Measurements from ENCODE around the gene OOEP.

Gene OOEP

DNA sequence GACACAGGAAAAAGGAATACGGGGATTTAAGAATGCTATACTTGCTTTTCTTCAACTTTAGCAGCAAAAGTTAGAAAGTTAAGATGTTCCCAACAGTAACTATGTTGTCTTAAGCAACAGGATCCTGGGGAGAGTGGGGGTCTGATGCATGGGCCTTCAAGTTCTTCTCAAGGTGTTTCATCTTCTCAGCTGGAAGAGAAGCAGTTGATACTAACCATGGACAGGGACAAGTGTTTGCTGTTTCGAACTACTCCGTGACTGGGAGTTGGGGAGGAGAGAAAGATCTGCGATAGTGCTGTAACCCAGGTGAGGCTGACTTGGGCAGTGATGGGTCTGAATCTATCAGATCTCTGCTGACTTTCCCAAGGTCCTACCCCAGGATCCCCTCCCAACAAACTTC lies 1.0 kb downstream of the OOEP start:
- H3K4me3 ChIP-seq = no peak overlapping the region
- no peak overlapping the region for H3K27ac ChIP-seq

DNA sequence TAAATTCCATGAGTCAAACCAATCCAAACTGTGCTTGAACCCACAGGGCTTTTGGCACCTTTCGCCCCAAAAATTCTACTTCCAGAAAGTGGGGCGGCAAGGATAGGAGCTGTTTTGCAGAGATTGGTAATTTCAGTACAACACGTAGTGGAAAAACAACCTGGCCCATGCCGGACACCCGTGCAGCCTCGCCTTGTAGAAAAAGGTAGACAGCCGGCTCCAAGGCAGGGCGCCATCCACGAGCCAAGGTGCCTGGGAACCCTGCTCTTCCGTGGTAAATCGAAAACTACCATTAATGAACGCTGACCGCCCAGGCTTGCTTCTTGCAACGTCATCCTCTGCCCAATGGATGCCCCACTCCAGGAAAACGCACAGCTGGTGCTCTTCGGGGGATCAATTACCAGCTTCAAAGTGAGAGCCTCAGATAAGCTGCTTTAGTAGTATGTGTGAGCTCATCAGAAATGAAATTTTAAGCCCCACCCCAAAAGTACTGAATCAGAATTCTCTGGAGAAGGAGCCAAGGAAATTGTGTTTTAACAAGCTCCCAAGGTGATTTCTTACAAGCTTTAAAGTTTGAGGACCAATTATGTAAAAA lies 1.8 kb downstream of the OOEP start:
- no peak overlapping the region for H3K27ac ChIP-seq
- no peak overlapping the region for H3K4me3 ChIP-seq

DNA sequence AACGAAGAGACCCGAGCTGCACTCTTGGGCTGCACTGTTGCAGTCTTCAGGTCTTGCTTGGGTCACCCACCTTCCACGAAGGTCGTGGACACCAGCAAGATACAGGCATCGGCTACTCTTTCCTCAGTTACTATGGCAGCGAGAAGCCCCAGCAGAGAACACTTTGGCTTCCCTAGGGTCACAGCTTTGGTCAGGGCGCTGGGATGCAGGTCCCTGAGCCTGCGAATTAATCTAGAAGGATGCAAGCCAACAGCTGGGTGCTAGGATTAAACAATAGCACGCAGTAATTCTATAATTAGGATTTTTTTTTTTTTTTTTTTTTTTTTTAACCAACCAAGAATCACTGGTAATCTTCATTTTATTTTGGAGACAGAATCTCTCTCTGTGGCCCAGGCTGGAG lies 5.1 kb downstream of the OOEP start:
- Histone ChIP-seq H3K4me3 (no peak overlapping the region), H3K27ac (no peak overlapping the region)

DNA sequence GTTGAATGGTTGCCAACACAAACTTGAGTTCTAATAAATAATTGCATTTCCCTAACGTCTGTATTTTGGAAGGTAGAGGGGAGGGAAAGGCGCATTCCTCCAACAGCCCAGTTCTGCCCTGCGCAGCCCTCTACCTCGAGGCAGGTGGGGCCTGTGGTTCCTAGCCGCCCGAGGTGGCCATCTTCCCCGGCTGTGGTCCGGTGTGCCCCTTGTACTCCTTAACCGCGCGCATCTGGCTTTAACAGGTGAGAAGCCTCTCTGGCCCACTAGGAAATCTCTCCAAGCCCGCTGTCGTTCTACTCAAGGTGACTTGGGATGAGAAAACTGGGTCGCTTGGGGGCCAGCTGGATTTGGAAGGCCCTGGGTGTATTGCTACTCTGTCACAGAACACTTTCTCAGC lies 5.6 kb downstream of the OOEP start:
- H3K27ac ChIP-seq = no peak overlapping the region
- no peak overlapping the region for H3K4me3 ChIP-seq

DNA sequence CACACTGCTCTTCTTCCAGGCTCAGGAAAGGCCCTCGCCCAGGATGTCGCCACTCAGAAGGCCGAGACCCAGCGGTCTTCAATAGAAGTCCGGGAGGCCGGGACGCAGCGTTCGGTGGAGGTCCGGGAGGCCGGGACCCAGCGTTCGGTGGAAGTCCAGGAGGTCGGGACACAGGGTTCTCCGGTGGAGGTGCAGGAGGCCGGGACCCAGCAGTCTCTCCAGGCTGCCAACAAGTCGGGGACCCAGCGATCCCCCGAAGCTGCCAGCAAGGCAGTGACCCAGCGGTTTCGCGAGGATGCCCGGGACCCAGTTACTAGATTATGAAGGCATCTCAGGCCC lies 6.2 kb downstream of the OOEP start:
- Histone ChIP-seq H3K27ac (no peak overlapping the region), H3K4me3 (no peak overlapping the region)

DNA sequence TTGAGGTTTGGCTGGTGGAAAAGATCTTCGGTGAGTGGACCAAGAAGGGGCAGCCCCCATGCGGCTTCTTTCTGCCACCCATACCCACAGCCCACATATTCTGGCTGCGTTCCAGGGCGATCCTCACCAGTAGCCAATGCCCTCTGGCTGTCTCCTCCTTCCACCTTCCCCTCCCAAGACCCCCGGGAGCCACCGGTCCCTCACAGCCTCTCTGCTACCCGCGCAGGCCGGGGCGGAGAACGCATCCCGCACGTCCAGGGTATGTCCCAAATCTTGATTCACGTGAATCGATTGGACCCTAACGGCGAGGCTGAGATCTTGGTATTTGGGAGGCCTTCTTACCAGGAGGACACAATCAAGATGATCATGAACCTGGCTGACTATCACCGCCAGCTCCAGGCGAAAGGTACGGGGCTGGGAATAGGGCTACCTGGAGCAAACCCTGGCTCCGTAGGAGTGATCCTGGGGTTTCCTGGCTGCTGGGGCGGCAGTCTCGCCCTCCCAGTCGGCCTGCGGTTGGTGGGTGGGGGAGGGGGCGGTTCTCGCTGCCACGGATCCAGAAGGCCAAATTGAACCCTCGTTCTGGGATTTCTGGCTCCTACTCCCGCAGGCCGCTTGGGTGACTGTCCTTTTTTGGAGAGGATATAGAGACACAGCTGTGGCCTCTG lies 6.7 kb downstream of the OOEP start:
- Histone ChIP-seq H3K4me3 (no peak overlapping the region), H3K27ac (no peak overlapping the region)

DNA sequence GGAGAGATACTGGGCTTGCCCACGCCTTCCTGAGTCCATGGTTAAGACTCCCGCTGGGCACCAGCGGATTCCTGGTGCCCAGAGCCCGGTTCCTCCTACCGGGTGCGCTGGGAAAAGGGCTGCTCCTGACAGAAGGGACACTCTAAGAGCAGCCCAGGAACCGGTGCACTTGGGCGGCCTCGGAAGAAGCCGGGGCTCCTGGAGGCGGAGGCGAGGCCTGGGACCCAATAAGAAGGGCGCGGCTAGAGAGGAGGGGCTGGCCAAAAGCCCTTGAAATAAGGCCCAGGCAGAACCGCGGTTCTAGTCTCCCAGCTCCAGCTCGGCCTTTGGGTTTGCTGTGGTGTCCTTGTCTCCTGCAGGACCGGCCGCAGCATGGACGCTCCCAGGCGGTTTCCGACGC lies 7.3 kb downstream of the OOEP start, which contains the start of gene KHDC3L:
TSS of gene KHDC3L (plus strand) at position 301 of the 400 bp plus-strand sequence. CDS start at position 373, 72 bp downstream.
- no peak within 1 kb of the TSS for H3K4me3 ChIP-seq
- H3K27ac ChIP-seq = no peak within 1 kb of the TSS

DNA sequence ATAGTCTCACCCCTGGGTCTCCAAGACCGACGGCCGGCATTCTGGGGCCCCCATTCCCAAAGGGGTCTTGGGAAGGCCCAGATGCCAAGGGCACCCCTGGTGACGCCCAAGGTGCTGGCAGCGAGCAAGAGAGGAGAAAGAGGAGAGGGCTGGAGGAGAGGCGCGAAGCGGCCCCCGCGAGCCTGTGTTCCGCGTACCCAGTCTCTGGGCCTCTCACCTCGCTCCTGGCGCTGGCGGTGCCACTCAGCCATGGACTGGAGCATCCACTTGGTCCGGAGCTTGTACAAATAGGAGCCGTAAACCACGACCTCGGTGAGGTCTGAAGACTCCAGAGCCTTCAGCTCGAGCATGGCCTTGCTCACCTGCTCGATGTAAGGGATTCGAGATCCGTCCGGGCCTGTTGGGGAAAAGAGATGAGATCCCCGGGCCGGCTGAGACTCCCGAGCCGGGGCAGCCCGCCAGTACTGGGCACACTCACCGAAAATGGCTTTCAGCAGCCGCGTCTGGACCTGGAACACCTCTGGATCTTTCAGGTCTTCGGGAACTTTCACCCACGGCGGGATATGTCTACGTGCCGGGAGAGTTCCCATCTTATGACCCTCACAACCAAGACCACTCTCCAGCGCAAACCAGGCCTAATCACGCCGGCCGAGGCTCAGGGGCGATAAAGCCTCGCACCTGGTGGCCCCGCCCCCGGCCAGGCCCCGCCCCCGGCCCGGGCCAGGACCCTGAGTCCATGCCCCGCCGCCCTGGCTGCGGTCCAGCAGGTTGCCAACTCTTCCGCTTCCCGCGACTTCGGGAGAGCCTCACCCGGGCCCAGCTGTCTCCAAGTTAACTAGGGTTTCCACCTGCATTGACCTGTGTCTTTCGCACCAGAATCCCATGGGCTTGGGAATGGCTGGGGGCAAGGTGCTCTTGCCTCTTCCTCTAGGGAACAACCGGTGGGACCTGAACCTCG lies 15.8 kb downstream of the OOEP start, which contains the start of gene DPPA5:
TSS of gene DPPA5 (minus strand) at position 641 of the 958 bp plus-strand sequence. CDS start at position 590, 51 bp downstream.
- H3K4me3 ChIP-seq = no peak within 1 kb of the TSS
- no peak within 1 kb of the TSS for H3K27ac ChIP-seq

DNA sequence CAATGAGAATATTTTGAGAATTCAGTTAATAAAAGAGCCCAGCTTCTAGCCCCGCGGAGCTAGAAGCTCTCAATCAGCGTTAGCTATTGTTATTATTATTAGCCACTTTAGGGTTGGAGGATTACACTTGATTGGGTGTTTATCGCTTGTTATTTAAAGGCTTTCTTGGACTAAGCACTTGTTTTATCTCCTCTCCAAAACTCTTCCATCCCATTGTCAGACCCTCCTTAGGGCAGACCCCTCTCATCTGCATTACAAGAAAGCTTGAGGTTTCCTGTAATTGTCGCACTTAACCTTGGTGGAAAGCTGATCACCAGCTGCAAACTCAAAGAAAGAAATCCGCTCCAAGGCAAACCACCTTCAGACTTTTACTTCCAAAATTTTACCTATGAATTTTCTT lies 20.4 kb downstream of the OOEP start:
- no peak overlapping the region for H3K27ac ChIP-seq
- no peak overlapping the region for H3K4me3 ChIP-seq

DNA sequence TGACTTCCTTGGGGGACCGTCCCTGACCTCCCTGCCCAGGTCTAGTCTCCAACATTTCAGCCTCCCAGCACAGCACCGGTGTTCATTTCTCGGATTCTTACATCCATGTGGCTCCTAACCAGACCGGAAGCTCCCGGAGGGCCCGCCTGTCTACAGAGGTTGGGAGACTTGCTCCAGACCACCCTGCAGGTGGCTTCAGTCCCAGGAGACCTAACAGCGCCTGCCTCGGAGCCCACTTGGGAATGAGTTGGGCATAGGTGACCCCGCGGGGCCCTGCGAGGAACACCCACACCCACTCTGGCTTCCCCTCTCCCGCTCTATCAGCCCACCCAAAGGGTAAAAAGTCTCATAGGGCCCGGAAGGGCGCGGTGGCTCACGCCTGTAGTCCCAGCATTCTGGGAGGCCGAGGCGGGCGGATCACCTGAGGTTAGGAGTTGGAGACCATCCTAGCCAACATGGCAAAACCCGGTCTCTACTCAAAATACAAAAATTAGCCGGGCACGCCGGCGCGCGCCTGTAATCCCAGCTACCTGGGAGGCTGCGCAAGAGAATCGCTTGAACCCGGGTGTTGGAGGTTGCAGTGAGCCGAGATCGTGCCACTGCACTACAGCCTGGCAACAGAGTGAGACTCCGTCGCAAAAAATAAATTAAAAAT lies 21.0 kb downstream of the OOEP start:
- H3K27ac ChIP-seq = no peak overlapping the region
- no peak overlapping the region for H3K4me3 ChIP-seq

DNA sequence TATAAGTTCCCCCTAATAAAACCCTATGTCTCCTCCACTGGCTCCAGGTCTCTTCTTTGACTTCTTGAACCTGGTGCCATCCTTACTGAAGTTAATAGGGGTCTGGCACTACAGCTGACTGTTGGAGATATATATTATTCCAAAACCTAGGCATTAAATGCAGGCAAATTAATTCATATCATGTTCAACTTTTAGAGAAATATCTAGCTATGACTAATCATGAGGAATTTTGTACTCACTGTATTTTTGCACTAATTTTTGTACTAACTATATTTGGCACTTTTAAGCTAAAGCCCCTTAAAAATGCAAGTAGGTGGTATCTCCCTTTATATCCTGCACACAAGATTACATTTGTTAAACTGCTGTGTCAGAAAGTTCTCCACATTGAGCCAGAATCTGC lies 26.5 kb downstream of the OOEP start:
- Histone ChIP-seq H3K4me3 (no peak overlapping the region), H3K27ac (no peak overlapping the region)

DNA sequence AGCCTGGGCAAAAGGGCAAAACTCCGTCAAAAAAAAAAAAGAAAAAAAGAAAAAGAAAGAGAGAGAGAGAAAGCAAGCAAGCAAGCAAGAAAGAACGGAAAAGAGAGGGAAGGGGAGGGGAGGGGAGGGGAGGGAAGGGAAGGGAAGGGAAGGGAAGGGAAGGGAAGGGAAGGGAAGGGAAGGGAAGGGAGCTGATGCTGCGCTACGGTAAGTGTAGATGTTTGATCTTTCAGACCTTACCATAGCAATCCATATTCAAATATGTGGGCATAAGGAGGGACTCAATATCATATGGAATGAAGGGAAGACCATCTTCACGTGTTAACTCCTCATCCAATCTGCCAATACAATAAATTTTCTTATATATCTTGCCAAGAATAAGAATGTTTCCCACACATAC lies 27.5 kb downstream of the OOEP start:
- H3K27ac ChIP-seq = no peak overlapping the region
- no peak overlapping the region for H3K4me3 ChIP-seq

DNA sequence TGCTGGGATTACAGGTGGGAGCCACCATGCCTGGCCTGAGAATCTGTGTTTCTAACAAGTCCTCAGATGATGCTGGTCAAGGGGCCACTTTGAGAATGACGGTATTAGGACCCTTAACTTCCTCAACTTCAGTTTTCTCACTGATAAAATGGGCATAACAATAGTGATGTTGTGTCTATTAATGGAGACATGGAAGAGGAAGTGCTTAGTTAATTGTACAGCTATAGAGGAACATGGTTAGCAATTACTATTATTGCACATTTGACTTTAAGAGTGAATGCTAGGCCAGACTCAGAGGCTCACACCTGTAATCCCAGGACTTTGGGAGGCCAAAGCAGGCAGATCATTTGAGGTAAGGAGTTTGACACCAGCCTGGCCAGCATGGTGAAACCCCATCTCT lies 28.4 kb downstream of the OOEP start:
- Histone ChIP-seq H3K27ac (no peak overlapping the region), H3K4me3 (no peak overlapping the region)

DNA sequence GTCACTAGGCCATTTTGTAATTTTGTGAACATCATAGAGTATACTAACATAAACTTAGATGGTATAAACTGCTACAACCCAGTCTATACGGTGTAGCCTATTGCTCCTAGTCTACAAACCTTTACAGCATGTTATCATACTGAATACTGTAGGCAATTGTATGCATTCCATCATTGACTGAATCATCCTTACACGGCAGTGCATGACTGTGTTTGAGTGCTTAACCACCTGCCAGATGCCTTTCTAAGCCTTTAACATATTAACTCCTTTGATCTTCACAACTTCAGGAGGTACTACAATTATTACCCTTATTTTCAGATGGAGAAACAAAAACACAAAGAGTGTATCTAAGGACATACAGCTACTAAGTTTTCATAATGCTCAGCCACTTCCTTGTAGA lies 29.6 kb downstream of the OOEP start:
- Histone ChIP-seq H3K27ac (no peak overlapping the region), H3K4me3 (no peak overlapping the region)

DNA sequence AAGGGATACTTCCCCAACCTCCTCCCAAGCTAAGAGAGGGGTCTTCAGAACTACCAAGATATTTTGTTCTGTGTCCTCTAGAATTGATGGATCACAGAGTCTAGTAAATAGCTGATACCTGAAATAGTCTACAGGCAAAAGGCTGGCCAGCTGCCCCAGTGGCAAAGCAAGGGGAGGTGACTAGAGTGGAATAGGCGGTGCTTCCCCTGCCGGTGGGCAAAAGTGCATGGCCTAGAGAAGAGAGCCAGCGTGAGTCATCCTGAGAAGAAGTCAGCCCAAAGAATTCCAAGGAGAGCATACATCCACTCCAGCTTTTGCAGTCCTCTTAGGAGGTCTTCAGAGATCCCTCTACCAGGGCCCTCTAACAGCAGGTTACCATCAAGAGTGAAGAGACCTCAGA lies 30.4 kb downstream of the OOEP start:
- Histone ChIP-seq H3K27ac (no peak overlapping the region), H3K4me3 (no peak overlapping the region)

DNA sequence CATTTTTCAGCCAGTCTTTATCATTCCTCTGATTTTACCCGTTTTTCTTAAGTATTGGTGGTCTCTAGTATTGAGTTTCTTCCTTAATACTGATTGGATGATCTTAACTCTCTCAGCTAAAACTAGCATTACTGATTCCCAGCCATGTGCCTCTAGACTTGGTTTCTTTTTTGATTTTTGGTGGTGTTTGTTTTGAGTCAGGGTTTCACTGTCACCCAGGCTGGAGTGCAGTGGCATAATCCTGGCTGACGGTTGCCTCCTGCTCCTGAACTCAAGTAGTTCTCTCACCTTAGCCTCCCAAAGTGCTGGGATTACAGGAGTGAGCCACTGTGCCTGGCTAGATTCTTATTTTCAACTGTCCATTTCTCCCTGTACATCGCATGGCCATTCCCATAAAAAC lies 40.5 kb downstream of the OOEP start:
- no peak overlapping the region for H3K27ac ChIP-seq
- no peak overlapping the region for H3K4me3 ChIP-seq

DNA sequence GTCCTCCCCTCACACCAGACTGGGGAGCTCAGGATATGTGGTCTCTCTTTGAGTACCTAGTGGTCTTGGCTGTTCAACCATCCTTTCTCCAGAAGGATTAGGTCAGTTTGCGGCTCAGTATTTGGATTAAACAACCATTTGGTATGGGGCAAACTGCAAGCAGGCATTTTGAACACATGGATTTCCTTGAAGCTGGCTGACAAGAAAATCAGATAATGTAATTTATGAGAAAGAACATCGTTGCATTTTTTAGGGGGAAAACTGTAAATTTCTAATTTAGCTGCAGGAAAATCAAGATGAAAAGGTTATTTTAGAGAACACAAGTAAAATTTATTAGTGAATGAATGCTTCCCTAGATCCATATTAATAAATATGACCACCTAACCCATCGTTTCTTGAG lies 40.9 kb downstream of the OOEP start:
- H3K27ac ChIP-seq = no peak overlapping the region
- no peak overlapping the region for H3K4me3 ChIP-seq

DNA sequence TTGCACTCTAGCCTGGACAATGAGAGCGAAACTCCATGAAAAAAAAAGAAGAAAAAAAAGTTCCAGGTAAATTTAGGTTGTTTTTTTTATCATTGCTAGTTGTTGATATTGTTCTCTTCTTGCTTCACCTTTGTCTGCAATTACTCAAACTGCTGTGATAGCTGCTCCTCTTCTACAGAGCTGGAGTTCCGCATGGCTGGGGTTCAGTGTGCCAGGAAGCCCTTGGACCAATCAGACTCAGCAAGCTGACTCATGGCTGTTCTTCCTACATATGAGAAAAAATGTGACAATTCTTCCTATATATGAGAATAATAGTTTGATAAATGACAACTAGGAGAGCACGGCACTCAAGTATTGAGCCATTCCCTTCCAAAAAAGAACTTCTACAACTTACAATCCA lies 44.0 kb downstream of the OOEP start:
- no peak overlapping the region for H3K4me3 ChIP-seq
- H3K27ac ChIP-seq = no peak overlapping the region

DNA sequence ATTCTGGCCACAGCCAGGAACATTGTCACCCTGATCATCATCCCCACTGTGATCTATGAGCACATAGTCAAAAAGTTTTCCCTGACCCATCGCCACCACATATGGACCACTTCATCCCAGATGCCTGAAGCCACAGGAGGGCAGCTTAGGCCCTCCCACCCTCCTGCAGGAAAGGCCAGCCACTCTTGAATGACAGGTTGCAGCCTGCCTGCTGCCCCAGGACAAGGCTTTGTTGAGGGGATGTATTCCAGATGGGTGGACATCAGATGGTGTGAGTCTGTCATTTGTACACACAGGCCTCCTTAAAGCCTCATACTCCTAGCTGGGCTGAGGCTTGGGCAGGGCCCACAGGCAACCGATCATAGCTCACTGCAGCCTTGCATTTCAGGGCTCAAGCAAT lies 46.4 kb downstream of the OOEP start:
- Histone ChIP-seq H3K27ac (no peak overlapping the region), H3K4me3 (no peak overlapping the region)

All from skin epidermis (tissue), 12 donors.